ENCODE results near the gene SPTBN5.

The SPTBN5 gene

DNA sequence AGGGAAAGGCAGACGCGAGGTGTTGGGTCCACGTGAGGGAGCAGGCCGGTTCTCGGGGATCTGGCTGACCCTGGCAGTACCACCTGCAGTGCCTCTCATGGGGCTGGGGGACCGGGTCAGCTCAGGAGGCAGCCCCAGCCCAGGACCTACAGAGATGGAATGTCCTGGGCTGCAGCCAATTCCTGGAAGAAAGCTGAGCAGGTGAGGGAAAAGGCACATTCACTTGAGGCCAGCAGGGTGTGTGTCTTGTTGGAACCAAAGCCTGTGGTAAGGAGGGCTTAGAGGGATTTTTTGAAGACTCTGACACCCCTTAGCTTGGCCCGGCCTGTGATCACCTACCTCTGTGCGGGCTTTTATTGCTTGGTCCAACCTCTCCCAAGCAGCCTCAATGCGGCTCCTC lies 39.4 kb downstream of the SPTBN5 start:
- no peak for ATAC-seq
- TF ChIP-seq RARB (CRISPR knock-in tag; IDR thresholded peaks at IDR 0.05) (no peak), TCF4 (CRISPR knock-in tag; IDR thresholded peaks at IDR 0.05; ENCODE audit: borderline replicate concordance) (no peak), ZNF8 (CRISPR knock-in tag; IDR thresholded peaks at IDR 0.05) (no peak), ZFP3 (CRISPR knock-in tag; IDR thresholded peaks at IDR 0.05) (no peak)
- TF ChIP-seq, protein P1, sequence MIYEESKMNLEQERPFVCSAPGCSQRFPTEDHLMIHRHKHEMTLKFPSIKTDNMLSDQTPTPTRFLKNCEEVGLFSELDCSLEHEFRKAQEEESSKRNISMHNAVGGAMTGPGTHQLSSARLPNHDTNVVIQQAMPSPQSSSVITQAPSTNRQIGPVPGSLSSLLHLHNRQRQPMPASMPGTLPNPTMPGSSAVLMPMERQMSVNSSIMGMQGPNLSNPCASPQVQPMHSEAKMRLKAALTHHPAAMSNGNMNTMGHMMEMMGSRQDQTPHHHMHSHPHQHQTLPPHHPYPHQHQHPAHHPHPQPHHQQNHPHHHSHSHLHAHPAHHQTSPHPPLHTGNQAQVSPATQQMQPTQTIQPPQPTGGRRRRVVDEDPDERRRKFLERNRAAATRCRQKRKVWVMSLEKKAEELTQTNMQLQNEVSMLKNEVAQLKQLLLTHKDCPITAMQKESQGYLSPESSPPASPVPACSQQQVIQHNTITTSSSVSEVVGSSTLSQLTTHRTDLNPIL (CRISPR knock-in tag; IDR thresholded peaks at IDR 0.05; ENCODE audit: low read depth), result no peak

DNA sequence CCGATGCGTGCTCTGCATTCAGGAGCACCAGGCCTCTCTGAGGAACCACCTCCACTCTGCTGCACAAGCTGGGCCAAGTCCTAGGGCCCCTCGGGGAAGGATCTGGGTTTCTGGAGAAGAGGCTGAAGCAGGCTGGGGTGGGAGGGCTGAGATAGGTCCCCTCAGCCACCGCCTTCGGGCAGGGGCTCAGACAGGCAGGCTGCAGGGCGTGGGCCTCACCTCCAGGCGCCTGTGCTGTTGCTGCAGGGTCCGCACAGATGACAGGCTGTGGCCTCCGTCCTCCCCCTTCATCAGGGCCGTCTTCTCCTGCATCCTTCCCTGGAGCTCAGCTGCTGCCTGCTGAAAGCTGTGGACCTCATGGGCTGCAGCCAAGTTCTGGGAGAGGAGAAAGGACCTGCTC lies 40.0 kb downstream of the SPTBN5 start:
- ATAC-seq, result no peak
- TF ChIP-seq ZNF70 (CRISPR knock-in tag; IDR thresholded peaks at IDR 0.05) (no peak), SNAI2 (CRISPR knock-in tag; IDR thresholded peaks at IDR 0.05) (no peak), TCF4 (CRISPR knock-in tag; IDR thresholded peaks at IDR 0.05; ENCODE audit: borderline replicate concordance) (no peak), GLIS3 (CRISPR knock-in tag; IDR thresholded peaks at IDR 0.05) (no peak), ESRRG (CRISPR knock-in tag; IDR thresholded peaks at IDR 0.05) (no peak), PPARA (CRISPR knock-in tag; IDR thresholded peaks at IDR 0.05; ENCODE audit: borderline replicate concordance) (no peak), ZNF8 (CRISPR knock-in tag; IDR thresholded peaks at IDR 0.05) (no peak), ZNF565 (CRISPR knock-in tag; conservative IDR thresholded peaks at IDR 0.05; ENCODE audit: low read depth) (no peak), OSR1 (CRISPR knock-in tag; IDR thresholded peaks at IDR 0.05) (no peak), ISL1 (CRISPR knock-in tag; IDR thresholded peaks at IDR 0.05) (no peak)

DNA sequence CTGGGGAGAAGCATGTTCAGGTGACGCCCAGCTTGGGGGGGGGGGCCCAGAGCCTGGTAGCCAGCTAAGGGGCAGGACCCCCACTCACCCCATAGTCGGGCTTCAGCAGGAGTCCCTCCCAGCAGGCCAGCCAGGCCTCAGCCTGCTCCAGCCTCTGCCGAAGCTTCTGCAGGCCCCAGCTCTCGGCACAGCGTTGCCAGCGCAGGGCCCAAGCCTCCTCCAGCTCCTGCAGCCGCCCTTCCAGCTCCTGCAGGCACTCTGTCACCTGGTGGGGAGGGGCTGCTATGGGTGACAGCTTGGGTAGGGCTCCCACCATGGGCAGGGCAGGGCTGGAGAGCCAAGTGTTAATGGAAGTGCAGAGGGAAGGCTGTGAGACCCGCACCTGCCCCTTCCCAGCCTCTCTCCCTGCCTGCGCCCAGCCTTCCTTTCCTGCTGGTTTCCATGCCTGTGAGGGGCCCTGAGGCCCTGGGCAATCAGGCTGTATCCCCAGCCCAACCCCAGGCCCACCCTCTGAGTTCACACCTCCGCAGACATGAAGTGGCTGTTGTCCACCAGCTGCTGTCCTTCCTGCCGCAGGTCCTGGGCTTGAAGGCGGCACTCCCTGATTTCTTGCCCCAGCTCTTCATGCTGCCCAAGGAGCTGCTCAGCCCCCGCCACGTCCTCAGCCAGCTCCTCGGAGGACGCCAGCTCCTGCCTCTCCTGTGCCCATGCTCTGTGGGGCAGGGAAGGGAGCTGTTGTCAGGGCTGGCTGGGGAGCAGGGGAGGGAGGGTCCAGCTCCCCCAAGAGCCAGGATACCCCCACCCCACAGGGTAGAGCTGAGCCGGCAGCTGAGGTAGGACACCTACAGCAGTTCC lies 40.9 kb downstream of the SPTBN5 start:
- ATAC-seq, result no peak; the same call in 2 of the 3 replicates
- TF ChIP-seq, protein P1 (CRISPR knock-in tag; IDR thresholded peaks at IDR 0.05; ENCODE audit: low read depth), result no peak
- TF ChIP-seq CSDC2 (CRISPR knock-in tag; IDR thresholded peaks at IDR 0.05), result no peak
- TF ChIP-seq ARNTL (CRISPR knock-in tag; IDR thresholded peaks at IDR 0.05; ENCODE audit: borderline replicate concordance, low read depth), result no peak
- no peak for TF ChIP-seq PPARA (CRISPR knock-in tag; IDR thresholded peaks at IDR 0.05; ENCODE audit: borderline replicate concordance)
- TF ChIP-seq ZC3H10 (CRISPR knock-in tag; IDR thresholded peaks at IDR 0.05), result no peak
- no peak for TF ChIP-seq RARB (CRISPR knock-in tag; IDR thresholded peaks at IDR 0.05)
- TF ChIP-seq ZNF70 (CRISPR knock-in tag; IDR thresholded peaks at IDR 0.05), result no peak
- TF ChIP-seq, protein P2, sequence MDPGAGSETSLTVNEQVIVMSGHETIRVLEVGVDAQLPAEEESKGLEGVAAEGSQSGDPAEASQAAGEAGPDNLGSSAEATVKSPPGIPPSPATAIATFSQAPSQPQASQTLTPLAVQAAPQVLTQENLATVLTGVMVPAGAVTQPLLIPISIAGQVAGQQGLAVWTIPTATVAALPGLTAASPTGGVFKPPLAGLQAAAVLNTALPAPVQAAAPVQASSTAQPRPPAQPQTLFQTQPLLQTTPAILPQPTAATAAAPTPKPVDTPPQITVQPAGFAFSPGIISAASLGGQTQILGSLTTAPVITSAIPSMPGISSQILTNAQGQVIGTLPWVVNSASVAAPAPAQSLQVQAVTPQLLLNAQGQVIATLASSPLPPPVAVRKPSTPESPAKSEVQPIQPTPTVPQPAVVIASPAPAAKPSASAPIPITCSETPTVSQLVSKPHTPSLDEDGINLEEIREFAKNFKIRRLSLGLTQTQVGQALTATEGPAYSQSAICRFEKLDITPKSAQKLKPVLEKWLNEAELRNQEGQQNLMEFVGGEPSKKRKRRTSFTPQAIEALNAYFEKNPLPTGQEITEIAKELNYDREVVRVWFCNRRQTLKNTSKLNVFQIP (CRISPR knock-in tag; IDR thresholded peaks at IDR 0.05; ENCODE audit: borderline replicate concordance, low read depth), result no peak
- TF ChIP-seq ZFP3 (CRISPR knock-in tag; IDR thresholded peaks at IDR 0.05), result no peak
- TF ChIP-seq, protein P3, sequence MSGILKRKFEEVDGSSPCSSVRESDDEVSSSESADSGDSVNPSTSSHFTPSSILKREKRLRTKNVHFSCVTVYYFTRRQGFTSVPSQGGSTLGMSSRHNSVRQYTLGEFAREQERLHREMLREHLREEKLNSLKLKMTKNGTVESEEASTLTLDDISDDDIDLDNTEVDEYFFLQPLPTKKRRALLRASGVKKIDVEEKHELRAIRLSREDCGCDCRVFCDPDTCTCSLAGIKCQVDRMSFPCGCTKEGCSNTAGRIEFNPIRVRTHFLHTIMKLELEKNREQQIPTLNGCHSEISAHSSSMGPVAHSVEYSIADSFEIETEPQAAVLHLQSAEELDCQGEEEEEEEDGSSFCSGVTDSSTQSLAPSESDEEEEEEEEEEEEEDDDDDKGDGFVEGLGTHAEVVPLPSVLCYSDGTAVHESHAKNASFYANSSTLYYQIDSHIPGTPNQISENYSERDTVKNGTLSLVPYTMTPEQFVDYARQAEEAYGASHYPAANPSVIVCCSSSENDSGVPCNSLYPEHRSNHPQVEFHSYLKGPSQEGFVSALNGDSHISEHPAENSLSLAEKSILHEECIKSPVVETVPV (CRISPR knock-in tag; IDR thresholded peaks at IDR 0.05), result no peak
- TF ChIP-seq BACH2 (CRISPR knock-in tag; IDR thresholded peaks at IDR 0.05; ENCODE audit: borderline replicate concordance), result no peak
- no peak for TF ChIP-seq GLIS3 (CRISPR knock-in tag; IDR thresholded peaks at IDR 0.05)
- no peak for TF ChIP-seq ZFP30 (CRISPR knock-in tag; IDR thresholded peaks at IDR 0.05)
- TF ChIP-seq ZNF8 (CRISPR knock-in tag; IDR thresholded peaks at IDR 0.05), result no peak
- no peak for TF ChIP-seq OSR1 (CRISPR knock-in tag; IDR thresholded peaks at IDR 0.05)
- TF ChIP-seq, protein P4, sequence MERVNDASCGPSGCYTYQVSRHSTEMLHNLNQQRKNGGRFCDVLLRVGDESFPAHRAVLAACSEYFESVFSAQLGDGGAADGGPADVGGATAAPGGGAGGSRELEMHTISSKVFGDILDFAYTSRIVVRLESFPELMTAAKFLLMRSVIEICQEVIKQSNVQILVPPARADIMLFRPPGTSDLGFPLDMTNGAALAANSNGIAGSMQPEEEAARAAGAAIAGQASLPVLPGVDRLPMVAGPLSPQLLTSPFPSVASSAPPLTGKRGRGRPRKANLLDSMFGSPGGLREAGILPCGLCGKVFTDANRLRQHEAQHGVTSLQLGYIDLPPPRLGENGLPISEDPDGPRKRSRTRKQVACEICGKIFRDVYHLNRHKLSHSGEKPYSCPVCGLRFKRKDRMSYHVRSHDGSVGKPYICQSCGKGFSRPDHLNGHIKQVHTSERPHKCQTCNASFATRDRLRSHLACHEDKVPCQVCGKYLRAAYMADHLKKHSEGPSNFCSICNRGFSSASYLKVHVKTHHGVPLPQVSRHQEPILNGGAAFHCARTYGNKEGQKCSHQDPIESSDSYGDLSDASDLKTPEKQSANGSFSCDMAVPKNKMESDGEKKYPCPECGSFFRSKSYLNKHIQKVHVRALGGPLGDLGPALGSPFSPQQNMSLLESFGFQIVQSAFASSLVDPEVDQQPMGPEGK (CRISPR knock-in tag; IDR thresholded peaks at IDR 0.05; ENCODE audit: borderline replicate concordance), result no peak
- TF ChIP-seq TCF4 (CRISPR knock-in tag; IDR thresholded peaks at IDR 0.05; ENCODE audit: borderline replicate concordance), result no peak
